G401 (cell line): ENCODE data around the gene HPSE2. TPM values are rescaled to one million over a fixed set of nuclear protein-coding genes. Genes with fewer than 3 reads are reported as not detected.

Experiments used
- DNase-seq: peaks from one replicate; pipeline ENCODE4 v3.0.0-alpha.2; 2015; ENCODE audit warnings: low spot score
- in situ Hi-C: cut with HindIII; loops from 2 replicates; pipeline ENCODE4 v1.10.0; 2016; ENCODE audit warnings: low sequenced_read_pairs, mixed read lengths
- total RNA-seq: library from RNA; depleted of rRNA; stranded (reverse); fragments of >200 nt; shearing (Covaris generic); gene quantifications from 2 replicates; pipeline ENCODE4 v1.2.3, GENCODE V29; 2014

The HPSE2 gene
- total RNA-seq, 1 experiment from 2014 or later: 0.61 TPM

GRCh38 chr10:98808282-98808892, 427.3 kb downstream of the HPSE2 start:
- DNase-seq: no peak
- in situ Hi-C loops: no loop called here

DNA sequence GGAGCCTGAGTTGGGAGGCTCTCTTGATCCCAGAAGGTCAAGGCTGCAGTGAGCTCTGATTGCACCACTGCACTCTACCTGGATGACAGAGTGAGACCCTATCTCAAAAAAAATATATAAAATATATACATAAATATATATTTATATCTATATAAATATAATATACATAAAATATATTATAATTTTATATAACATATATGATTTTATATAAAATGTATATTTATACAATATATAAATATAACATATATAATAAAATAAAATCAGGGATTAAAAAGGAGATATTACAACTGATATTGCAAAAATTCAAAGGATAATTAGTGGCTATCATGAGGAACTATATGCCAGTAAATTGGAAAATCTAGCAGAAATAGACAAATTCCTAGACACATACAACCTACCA, 435.4 kb downstream of the HPSE2 start:
- no peak for DNase-seq
- in situ Hi-C loops: no loop called here

GRCh38 chr10:98795467-98795866, 440.2 kb downstream of the HPSE2 start:
- in situ Hi-C loops: no loop called here
- no peak for DNase-seq

- in situ Hi-C loops: no loop called here
- DNase-seq: no peak
Observed at GRCh38 chr10:98790817-98791216, 444.8 kb downstream of the HPSE2 start.

GRCh38 chr10:98778277-98778759, 457.3 kb downstream of the HPSE2 start:
- in situ Hi-C loops: no loop called here
- DNase-seq: no peak

- in situ Hi-C loops: no loop called here
- DNase-seq: no peak
Observed at GRCh38 chr10:98758463-98758862, 477.2 kb downstream of the HPSE2 start.

GRCh38 chr10:98748298-98748697, 487.4 kb downstream of the HPSE2 start:
- in situ Hi-C loops: no loop called here
- no peak for DNase-seq

DNA sequence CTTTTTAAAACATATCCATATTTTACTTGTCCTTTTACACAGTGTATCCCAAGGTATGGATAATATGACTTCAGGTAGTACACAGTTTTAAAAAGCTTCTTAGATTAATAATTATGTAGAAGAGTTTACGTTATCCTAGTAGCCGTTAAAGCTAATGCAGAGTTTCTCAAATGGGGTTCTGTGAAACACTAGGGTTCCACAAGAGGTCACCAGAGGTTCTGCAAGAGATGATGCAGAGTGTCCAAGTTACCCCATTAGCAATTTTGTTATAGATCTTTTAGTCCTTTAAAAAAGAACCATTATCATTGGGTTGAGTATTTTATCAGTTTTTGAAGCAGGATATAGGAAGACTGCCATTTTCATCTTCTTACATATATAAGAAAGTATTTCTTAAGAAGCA, 490.0 kb downstream of the HPSE2 start:
- in situ Hi-C loops: no loop called here
- no peak for DNase-seq

DNA sequence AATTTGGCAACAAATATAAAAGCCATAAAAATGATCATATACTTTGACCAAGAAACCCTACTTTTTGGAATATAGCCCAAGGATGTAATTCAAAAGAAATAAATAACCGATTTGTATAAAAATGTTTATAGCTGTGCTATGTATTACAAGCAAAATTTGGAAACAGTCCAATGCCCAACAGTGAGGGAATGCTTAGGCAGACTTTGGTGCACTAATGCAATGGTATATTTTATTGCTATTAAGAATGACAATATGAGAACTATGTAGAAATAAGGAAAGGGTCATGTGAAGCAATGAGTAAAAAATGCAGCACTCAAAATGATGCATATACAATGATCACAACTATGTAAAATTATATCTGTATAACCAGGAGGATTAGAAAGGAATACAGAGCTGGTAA, 515.1 kb downstream of the HPSE2 start:
- in situ Hi-C loops: no loop called here
- no peak for DNase-seq

DNA sequence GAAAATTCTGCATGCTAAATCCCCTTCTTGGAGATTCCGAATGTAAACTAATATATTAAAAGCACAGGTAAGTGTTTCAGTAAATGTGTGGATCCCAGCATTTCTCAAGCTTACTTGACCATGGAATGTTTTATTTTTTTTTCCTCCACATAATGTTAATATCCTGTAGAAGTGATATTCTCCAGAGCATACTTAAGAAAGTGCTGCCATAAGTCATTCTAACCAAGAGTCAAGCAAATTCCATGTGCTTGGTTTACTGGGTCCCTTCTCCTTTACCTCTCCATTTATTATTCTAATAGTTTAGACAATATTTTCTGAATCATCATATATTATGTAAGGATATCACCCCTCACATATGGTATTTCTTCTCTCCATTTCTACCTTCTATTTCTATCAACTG, 522.1 kb downstream of the HPSE2 start:
- in situ Hi-C loops: no loop called here
- DNase-seq: no peak

DNA sequence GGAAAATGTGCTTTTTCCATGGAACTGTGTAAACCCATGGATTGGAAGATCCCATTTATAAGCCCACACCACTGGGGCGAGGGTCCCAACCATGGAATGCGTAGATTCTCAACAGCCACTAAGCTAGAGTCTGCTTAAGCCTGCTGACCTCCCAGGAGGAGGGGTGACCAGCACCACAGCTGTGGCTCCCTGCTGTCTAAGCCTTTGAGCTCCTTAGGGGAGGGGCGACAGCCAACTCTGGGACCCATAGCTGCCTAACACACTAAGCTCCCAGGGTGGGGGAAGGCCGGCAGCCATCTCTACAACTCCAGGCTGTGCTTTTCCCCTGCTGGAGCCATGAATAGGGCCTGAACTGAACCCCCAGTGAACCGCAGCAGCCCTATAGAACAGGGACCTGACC, 539.1 kb downstream of the HPSE2 start:
- no peak for DNase-seq
- in situ Hi-C loops: no loop called here

GRCh38 chr10:98694883-98695282, 540.8 kb downstream of the HPSE2 start:
- in situ Hi-C loops: no loop called here
- no peak for DNase-seq

- in situ Hi-C loops: no loop called here
- no peak for DNase-seq
Observed at GRCh38 chr10:98694014-98694413, 541.6 kb downstream of the HPSE2 start.

DNA sequence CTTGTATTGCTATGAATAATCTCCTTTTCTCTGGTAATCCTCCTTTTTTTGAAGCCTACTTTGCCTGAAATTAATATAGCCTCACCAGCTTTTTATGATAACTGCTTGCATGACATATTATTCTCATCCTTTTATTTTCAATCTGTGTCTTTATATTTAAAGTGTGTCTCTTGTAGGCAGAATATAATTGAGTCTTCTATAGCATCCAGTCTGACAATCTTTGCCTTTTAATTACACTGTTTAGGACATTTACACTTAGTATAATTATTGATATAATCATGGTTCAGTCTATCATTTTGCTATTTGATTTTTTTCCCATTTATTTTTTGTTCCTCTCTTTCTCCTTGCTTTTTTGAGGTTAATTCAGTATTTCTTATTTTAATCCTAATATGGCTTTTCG, 548.0 kb downstream of the HPSE2 start:
- in situ Hi-C loops: no loop called here

GRCh38 chr10:98684019-98684899, 551.4 kb downstream of the HPSE2 start:
- DNase-seq: no peak
- in situ Hi-C loops: no loop called here

More for the DNA sequence above, 548.0 kb downstream of the HPSE2 start:
- DNase-seq: no peak

- DNase-seq: no peak
- in situ Hi-C loops: no loop called here
Observed at GRCh38 chr10:98676895-98677294, 558.8 kb downstream of the HPSE2 start.

- in situ Hi-C loops: no loop called here
- no peak for DNase-seq
Observed at GRCh38 chr10:98675902-98676301, 559.8 kb downstream of the HPSE2 start.

DNA sequence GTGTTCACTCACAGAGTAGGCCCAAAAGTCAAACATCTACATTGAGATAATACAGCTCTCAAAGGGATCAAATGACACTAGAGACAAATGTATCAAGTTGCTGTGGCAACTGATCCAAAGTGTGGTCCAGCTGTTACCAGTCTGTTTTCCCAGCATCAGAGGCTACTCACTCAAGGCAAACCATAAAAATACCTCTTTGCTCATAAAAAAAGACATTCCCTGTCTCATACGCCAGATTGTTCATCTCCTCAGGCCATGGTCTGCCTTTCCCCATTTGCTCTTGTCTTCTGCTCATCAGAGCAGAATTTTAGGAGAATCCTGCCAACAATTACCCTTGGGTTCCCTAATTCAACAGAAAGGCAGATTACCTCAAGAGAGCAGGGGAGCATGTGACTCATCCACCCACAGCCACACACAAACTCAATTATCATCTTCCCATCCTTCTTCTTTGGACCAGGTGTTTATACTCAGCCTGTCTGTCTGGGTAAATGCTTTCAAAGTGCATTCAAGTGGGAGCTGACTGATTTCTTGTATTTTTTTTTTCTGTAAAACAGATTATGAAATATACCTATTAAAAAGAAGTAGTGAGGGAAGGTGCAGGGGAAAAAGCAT, 562.4 kb downstream of the HPSE2 start:
- in situ Hi-C loops: no loop called here

DNA sequence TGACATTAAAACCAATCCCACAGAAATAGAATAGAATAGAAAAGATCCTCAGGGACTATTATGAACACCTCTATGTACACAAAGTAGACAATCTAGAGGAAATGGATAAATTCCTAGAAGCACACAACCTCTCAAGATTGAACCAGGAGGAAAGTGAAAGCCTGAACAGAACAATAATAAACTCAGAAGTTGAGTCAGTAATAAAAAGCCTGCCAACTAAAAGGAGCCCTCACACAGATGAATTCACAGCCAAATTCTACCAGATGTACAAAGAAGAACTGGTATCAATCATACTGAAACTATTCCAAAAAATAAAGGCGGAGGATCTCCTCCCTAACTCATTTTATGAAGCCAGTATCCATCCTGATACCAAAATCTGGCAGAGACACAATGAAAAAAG, 568.6 kb downstream of the HPSE2 start:
- DNase-seq: no peak
- in situ Hi-C loops: no loop called here

More for the DNA sequence above, 562.4 kb downstream of the HPSE2 start:
- DNase-seq: no peak

GRCh38 chr10:98666276-98666675, 569.4 kb downstream of the HPSE2 start:
- in situ Hi-C loops: no loop called here

More at GRCh38 chr10:98666276-98666675, 569.4 kb downstream of the HPSE2 start:
- DNase-seq: no peak
